ENCODE data around the gene PKP2.

The PKP2 gene

GRCh38 chr12:32839828-32840227, 56.7 kb downstream of the PKP2 start:
- no peak for ATAC-seq
- TF ChIP-seq CSDC2 (CRISPR knock-in tag; IDR thresholded peaks at IDR 0.05) (no peak), CREB5 (CRISPR knock-in tag; IDR thresholded peaks at IDR 0.05; ENCODE audit: low read depth) (no peak), SNAI2 (CRISPR knock-in tag; IDR thresholded peaks at IDR 0.05) (no peak), TOX (CRISPR knock-in tag; IDR thresholded peaks at IDR 0.05; ENCODE audit: borderline replicate concordance) (no peak), ZNF565 (CRISPR knock-in tag; conservative IDR thresholded peaks at IDR 0.05; ENCODE audit: low read depth) (no peak), TSHZ2 (CRISPR knock-in tag; IDR thresholded peaks at IDR 0.05) (no peak), ZFP3 (CRISPR knock-in tag; IDR thresholded peaks at IDR 0.05) (no peak), BACH2 (CRISPR knock-in tag; IDR thresholded peaks at IDR 0.05; ENCODE audit: borderline replicate concordance) (no peak), OSR1 (CRISPR knock-in tag; IDR thresholded peaks at IDR 0.05) (no peak), GLIS3 (CRISPR knock-in tag; IDR thresholded peaks at IDR 0.05) (no peak), TCF4 (CRISPR knock-in tag; IDR thresholded peaks at IDR 0.05; ENCODE audit: borderline replicate concordance) (no peak), CSRNP3 (CRISPR knock-in tag; IDR thresholded peaks at IDR 0.05) (no peak), ZNF70 (CRISPR knock-in tag; IDR thresholded peaks at IDR 0.05) (no peak), POU6F1 (CRISPR knock-in tag; IDR thresholded peaks at IDR 0.05; ENCODE audit: borderline replicate concordance, low read depth) (no peak), PATZ1 (CRISPR knock-in tag; IDR thresholded peaks at IDR 0.05; ENCODE audit: borderline replicate concordance) (no peak), ESRRG (CRISPR knock-in tag; IDR thresholded peaks at IDR 0.05) (no peak), ISL1 (CRISPR knock-in tag; IDR thresholded peaks at IDR 0.05) (no peak)

GRCh38 chr12:32837974-32838373, 58.6 kb downstream of the PKP2 start:
- TF ChIP-seq BACH2 (CRISPR knock-in tag; IDR thresholded peaks at IDR 0.05; ENCODE audit: borderline replicate concordance) = no peak
- TF ChIP-seq CSRNP3 (CRISPR knock-in tag; IDR thresholded peaks at IDR 0.05) = no peak
- no peak for TF ChIP-seq CREB5 (CRISPR knock-in tag; IDR thresholded peaks at IDR 0.05; ENCODE audit: low read depth)
- no peak for TF ChIP-seq RARB (CRISPR knock-in tag; IDR thresholded peaks at IDR 0.05)
- TF ChIP-seq GLIS3 (CRISPR knock-in tag; IDR thresholded peaks at IDR 0.05) = no peak
- no peak for TF ChIP-seq ZNF565 (CRISPR knock-in tag; conservative IDR thresholded peaks at IDR 0.05; ENCODE audit: low read depth)
- no peak for TF ChIP-seq POU6F1 (CRISPR knock-in tag; IDR thresholded peaks at IDR 0.05; ENCODE audit: borderline replicate concordance, low read depth)
- TF ChIP-seq PATZ1 (CRISPR knock-in tag; IDR thresholded peaks at IDR 0.05; ENCODE audit: borderline replicate concordance) = no peak
- TF ChIP-seq CSDC2 (CRISPR knock-in tag; IDR thresholded peaks at IDR 0.05) = no peak
- TF ChIP-seq TOX (CRISPR knock-in tag; IDR thresholded peaks at IDR 0.05; ENCODE audit: borderline replicate concordance) = no peak
- no peak for TF ChIP-seq TCF4 (CRISPR knock-in tag; IDR thresholded peaks at IDR 0.05; ENCODE audit: borderline replicate concordance)
- TF ChIP-seq OSR1 (CRISPR knock-in tag; IDR thresholded peaks at IDR 0.05) = no peak
- no peak for TF ChIP-seq ZNF8 (CRISPR knock-in tag; IDR thresholded peaks at IDR 0.05)
- TF ChIP-seq ZNF70 (CRISPR knock-in tag; IDR thresholded peaks at IDR 0.05) = no peak
- no peak for TF ChIP-seq ZC3H10 (CRISPR knock-in tag; IDR thresholded peaks at IDR 0.05)
- no peak for TF ChIP-seq SNAI2 (CRISPR knock-in tag; IDR thresholded peaks at IDR 0.05)
- no peak for ATAC-seq
